Gastrocnemius medialis (tissue), 4 donors: Measurements from ENCODE around the gene PTPRJ. TPM values are rescaled to one million over a fixed set of nuclear protein-coding genes. Genes with fewer than 3 reads are reported as not detected.

Source experiments
- ATAC-seq, 2 donors: fragments of 150-250 bp; one replicate each; pipeline ENCODE4 v1.9.1; 2016
- DNase-seq, 2 donors: peaks; one replicate each; pipeline ENCODE4 v3.0.0-alpha.2; 2019
- H3K27ac ChIP-seq, 4 donors: fragments of 200-600 bp; sonication (generic); 1 replicate in 1 of 4; 2 replicates in 3 of 4; pipeline ENCODE4 v1.5.1; 2016 to 2018; ENCODE audit warnings: mild to moderate bottlenecking in 2 of 4, moderate library complexity in 1 of 4
- H3K27me3 ChIP-seq, 3 donors: fragments of 200-600 bp; sonication (generic) in 2 of 3; 1 replicate in 1 of 3; 2 replicates in 2 of 3; pipeline versions ENCODE4 v1.5.1 to v1.6.0; 2016 to 2019; ENCODE audit warnings: mild to moderate bottlenecking in 1 of 3, moderate library complexity in 1 of 3
- H3K36me3 ChIP-seq, 2 donors: fragments of 200-600 bp; sonication (generic) in 1 of 2; one replicate each; pipeline ENCODE4 v1.5.1; 2017 to 2018
- H3K4me1 ChIP-seq, 2 donors: fragments of 200-600 bp; sonication (generic) in 1 of 2; one replicate each; pipeline ENCODE4 v1.5.1; 2016 to 2017; ENCODE audit warnings: mild to moderate bottlenecking in 2 of 2
- H3K4me3 ChIP-seq, 4 donors: fragments of 200-600 bp; sonication (generic) in 3 of 4; 1 replicate in 1 of 4; 2 replicates in 3 of 4; pipeline ENCODE4 v1.5.1; 2016 to 2019; ENCODE audit warnings: mild to moderate bottlenecking in 2 of 4
- H3K9me3 ChIP-seq, 3 donors: fragments of 200-600 bp; sonication (generic) in 2 of 3; 1 replicate in 1 of 3; 2 replicates in 2 of 3; pipeline ENCODE4 v1.5.1; 2016 to 2019
- POLR2A ChIP-seq, 2 donors: fragments of 450-650 bp; IDR thresholded peaks; one replicate each; pipeline ENCODE4 v1.6.1; 2017; ENCODE audit warnings: antibody characterized with exemption in 2 of 2, mild to moderate bottlenecking in 2 of 2, moderate library complexity in 2 of 2
- in situ Hi-C, 4 donors: fragments of 200-750 bp; cut with MboI; loops; one replicate each; pipeline versions ENCODE4 v1.15.0 to v1.8.0; 2017; ENCODE audit warnings: low sequenced_read_pairs in 4 of 4
- intact Hi-C: fragments of 100-400 bp; cut with DNase I; formaldehyde crosslinking; loops from one replicate; pipeline ENCODE4 v1.15.1; 2023; ENCODE audit warnings: low total_unique reads
- total RNA-seq, 4 donors: library from RNA; depleted of rRNA; stranded (reverse); fragments of >200 nt; gene quantifications; one replicate each; pipeline versions ENCODE4 v1.1.0 to v1.2.3, GENCODE V29; 2016
- TF ChIP-seq, protein P1 (sequence below), 5 experiments: fragments of 450-650 bp in 3 of 5; fragments of 200-600 bp in 2 of 5; sonication (generic) in 2 of 5; IDR thresholded peaks in 4 of 5; conservative IDR thresholded peaks in 1 of 5; 1 replicate in 4 of 5; 2 replicates in 1 of 5; pipeline ENCODE4 v1.5.1; 2016 to 2019; ENCODE audit warnings: antibody characterized with exemption in 5 of 5, mild to moderate bottlenecking in 3 of 5, moderate library complexity in 3 of 5

The PTPRJ gene
- total RNA-seq, 4 donors from 2014 or later = 5.4 to 9.0 (median 5.6) TPM

DNA sequence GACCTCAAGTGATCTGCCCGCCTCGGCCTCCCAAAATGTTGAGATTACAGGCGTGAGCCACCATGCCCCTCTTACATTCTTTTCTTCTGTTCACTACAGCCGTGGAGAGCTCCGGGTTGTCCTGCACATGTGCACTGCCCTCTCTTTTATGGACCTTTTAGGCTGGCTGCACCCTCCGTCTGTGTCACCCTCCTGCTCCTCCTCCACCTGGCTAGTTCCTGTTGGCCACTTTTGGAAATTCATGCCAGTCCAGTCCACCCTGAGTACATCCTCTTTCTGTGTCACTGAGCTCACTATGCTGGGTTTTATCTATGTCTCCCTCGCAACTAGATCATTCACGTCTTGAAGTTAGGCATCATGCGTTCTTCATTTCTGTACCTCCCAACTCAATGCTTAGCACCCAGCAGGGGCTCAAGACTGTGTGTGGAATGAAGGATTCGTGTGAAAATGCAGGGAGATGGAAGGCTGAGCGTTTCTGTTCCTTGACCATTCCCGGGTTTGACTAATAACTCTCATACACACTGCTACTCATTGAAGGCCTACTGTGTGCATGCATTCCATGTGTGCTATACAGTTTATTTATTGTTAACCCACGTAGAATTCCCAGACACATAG, 60.6 kb downstream of the PTPRJ start:
- no peak overlapping the region for H3K27ac ChIP-seq
- intact Hi-C loops (no loop called here), in situ Hi-C loops (no loop called here)
- H3K4me3 ChIP-seq = no peak overlapping the region
- H3K27me3 ChIP-seq = no peaks in the 10 kb centered on the region
- TF ChIP-seq, protein P1, sequence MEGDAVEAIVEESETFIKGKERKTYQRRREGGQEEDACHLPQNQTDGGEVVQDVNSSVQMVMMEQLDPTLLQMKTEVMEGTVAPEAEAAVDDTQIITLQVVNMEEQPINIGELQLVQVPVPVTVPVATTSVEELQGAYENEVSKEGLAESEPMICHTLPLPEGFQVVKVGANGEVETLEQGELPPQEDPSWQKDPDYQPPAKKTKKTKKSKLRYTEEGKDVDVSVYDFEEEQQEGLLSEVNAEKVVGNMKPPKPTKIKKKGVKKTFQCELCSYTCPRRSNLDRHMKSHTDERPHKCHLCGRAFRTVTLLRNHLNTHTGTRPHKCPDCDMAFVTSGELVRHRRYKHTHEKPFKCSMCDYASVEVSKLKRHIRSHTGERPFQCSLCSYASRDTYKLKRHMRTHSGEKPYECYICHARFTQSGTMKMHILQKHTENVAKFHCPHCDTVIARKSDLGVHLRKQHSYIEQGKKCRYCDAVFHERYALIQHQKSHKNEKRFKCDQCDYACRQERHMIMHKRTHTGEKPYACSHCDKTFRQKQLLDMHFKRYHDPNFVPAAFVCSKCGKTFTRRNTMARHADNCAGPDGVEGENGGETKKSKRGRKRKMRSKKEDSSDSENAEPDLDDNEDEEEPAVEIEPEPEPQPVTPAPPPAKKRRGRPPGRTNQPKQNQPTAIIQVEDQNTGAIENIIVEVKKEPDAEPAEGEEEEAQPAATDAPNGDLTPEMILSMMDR (IDR thresholded peaks at IDR 0.05 in 4 of 5, conservative IDR thresholded peaks at IDR 0.05 in 1 of 5) = no peak
- TF ChIP-seq POLR2A (IDR thresholded peaks at IDR 0.05) = no peak
- DNase-seq (no peak), ATAC-seq (no peak)
- peaks cover 17 to 32% of the 10 kb centered on the region in 2 donors for H3K4me1 ChIP-seq
- no peaks in the 10 kb centered on the region for H3K9me3 ChIP-seq
- H3K36me3 ChIP-seq = no peaks in the 10 kb centered on the region

GRCh38 chr11:48041877-48042695, 61.7 kb downstream of the PTPRJ start:
- no peak overlapping the region for H3K27ac ChIP-seq
- intact Hi-C loops = no loop called here

DNA sequence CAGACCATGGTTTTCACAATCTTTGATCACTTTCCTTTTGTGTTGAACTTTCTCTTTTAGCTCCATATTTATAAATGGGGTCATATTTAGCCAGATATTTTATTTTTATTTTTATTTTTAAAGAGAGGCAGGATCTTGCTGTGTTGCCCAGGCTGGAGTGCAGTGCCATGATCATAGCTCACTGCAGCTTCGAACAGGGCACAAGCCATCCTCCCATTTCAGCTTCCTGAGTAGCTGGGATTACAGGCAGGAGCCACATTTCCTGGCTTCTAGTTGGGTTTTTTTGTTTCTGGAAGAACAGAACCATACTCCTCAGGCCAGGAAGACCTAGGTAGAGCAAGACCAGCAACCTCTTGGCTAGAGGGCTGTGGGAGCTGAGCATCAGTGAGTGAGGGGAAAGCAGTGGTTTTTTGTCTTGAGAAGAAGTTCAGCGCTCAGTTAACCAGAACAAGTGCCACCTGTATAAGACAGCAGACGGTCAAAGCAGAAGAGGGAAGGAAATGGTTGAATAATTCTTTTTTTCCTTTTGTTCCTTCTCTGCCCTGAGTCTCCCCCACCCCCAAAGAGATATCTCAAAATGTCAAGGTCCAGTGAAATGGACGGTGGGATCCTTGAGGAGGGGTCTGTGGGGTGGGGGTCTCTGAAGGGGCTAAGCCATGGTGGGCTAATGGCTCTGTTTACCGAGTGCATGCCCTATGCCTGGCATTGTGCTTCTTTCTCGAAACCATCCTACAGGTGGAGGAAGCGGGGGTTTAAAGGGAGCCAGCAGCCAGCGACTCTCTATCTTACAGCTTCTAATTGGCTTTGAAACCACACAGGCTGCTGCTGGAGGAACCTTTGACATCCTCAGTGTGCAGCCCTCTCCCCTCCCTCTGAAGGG, 63.0 kb downstream of the PTPRJ start:
- Histone ChIP-seq H3K27me3 (no peaks in the 10 kb centered on the region), H3K4me3 (no peak overlapping the region), H3K9me3 (no peaks in the 10 kb centered on the region), H3K27ac (no peak overlapping the region), H3K36me3 (no peaks in the 10 kb centered on the region), H3K4me1 (peaks cover 12 to 14% of the 10 kb centered on the region in 2 donors)
- in situ Hi-C loops = no loop called here
- TF ChIP-seq, protein P1 (IDR thresholded peaks at IDR 0.05 in 4 of 5, conservative IDR thresholded peaks at IDR 0.05 in 1 of 5) = no peak
- TF ChIP-seq POLR2A (IDR thresholded peaks at IDR 0.05) = no peak
- ATAC-seq (no peak), DNase-seq (no peak)
- intact Hi-C loops = no loop called here

More at GRCh38 chr11:48041877-48042695, 61.7 kb downstream of the PTPRJ start:
- no peaks in the 10 kb centered on the region for H3K27me3 ChIP-seq
- in situ Hi-C loops = no loop called here
- TF ChIP-seq, protein P1 (IDR thresholded peaks at IDR 0.05 in 4 of 5, conservative IDR thresholded peaks at IDR 0.05 in 1 of 5) = no peak
- TF ChIP-seq POLR2A (IDR thresholded peaks at IDR 0.05) = no peak
- no peaks in the 10 kb centered on the region for H3K36me3 ChIP-seq
- no peak overlapping the region for H3K4me3 ChIP-seq
- DNase-seq (no peak), ATAC-seq (no peak)
- peaks cover 12 to 21% of the 10 kb centered on the region in 2 donors for H3K4me1 ChIP-seq
- no peaks in the 10 kb centered on the region for H3K9me3 ChIP-seq

DNA sequence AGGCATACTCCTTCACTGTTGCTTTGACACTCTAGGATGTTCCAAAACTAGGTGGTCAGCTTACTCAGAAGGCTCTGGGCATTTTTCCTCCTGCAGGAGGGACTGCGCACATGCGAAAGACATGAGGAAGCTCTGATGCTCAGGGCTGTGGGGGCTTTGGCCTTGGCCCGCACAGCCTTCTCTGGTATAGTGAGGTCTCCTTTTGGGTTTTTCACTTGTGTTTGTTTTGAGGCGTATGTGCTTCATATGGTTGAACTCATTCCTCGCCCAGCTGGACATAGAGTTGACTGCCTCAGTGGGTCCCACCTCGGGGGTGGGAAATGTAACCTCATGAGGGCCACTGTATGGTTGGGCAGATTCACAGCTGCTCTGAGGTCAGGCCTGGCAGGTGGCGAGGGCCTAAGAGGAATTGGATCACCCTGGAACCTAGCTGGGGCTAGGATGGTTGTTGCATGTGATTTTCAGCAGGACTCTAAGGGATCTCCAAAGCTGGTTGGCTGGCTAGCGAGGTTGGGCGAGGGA, 63.7 kb downstream of the PTPRJ start:
- H3K4me3 ChIP-seq = no peak overlapping the region
- intact Hi-C loops (no loop called here), in situ Hi-C loops (no loop called here)
- TF ChIP-seq POLR2A (IDR thresholded peaks at IDR 0.05) = no peak
- TF ChIP-seq, protein P1 (IDR thresholded peaks at IDR 0.05 in 4 of 5, conservative IDR thresholded peaks at IDR 0.05 in 1 of 5) = no peak
- no peaks in the 10 kb centered on the region for H3K36me3 ChIP-seq
- DNase-seq = no peak
- no peaks in the 10 kb centered on the region for H3K9me3 ChIP-seq
- peak overlapping the region in 1 of 4 donors; percentile 20 for H3K27ac ChIP-seq
- ATAC-seq = no peak
- H3K4me1 ChIP-seq = peaks cover 7 to 12% of the 10 kb centered on the region in 2 donors
- no peaks in the 10 kb centered on the region for H3K27me3 ChIP-seq
